ENCODE data around the gene ACER1. TPM values are rescaled to one million over a fixed set of nuclear protein-coding genes. Genes with fewer than 3 reads are reported as not detected.

The ACER1 gene
- total and polyA plus RNA-seq, 2 of the 13 experiments (the other 11 are each of a cell fraction or from before 2014, with no cell fraction given): not detected

- intact Hi-C loops (cut with micrococcal nuclease; ENCODE audit: unreplicated experiment) (no loop called here), in situ Hi-C loops (cut with HindIII; ENCODE audit: extremely low pct_ligation_motif_present, low pct_unique_long_range_greater_than_20kb) (no loop called here)
- ATAC-seq: no peak
- H4K20me1 ChIP-seq (ENCODE audit: insufficient read depth, low read length): peaks cover 7% of the 10 kb centered on the region; the same call in 1 of the 2 replicates
- H3K4me2 ChIP-seq (ENCODE audit: low read depth, low read length): no peak overlapping the region
- ChIA-PET CTCF (ENCODE audit: low intra/inter-chr PET ratio, low total read pairs) (no interaction called here), POLR2A (no interaction called here)
- no peaks in the 10 kb centered on the region for H3K4me1 ChIP-seq (ENCODE audit: insufficient read depth, low read length)
- H3K27me3 ChIP-seq (ENCODE audit: control insufficient read depth in 1 of 2, insufficient read depth in 2 of 2, low read length in 2 of 2): no peaks in the 10 kb centered on the region
- FAIRE-seq: no peak
- no peak overlapping the region for H3K4me3 ChIP-seq (replicated peaks in 1 of 3; ENCODE audit: insufficient read depth in 1 of 3, low read depth in 2 of 3, low read length in 3 of 3)
- H3K9me3 ChIP-seq (ENCODE audit: low read length): no peaks in the 10 kb centered on the region
- no TSS peak for BruUV-seq (replicated peaks)
- WGBS (ENCODE audit: low lambda C conversion rate): 99% methylated on average over 14 of the region's 15 CpGs
- peaks cover 38% of the 10 kb centered on the region for H3K79me2 ChIP-seq (ENCODE audit: insufficient read depth, low read length)
- peaks cover 25 to 68% of the 10 kb centered on the region in 2 experiments; a peak in 4 of 5 replicates for H3K36me3 ChIP-seq (replicated peaks in 1 of 2; ENCODE audit: control insufficient read depth in 1 of 2, insufficient read depth in 2 of 2, low read length in 2 of 2)
- H3K9ac ChIP-seq (ENCODE audit: insufficient read depth, low read depth, low read length): no peak overlapping the region
- H3K27ac ChIP-seq (ENCODE audit: extremely low read length, insufficient read depth, low read length): no peak overlapping the region
- no peak for TF ChIP-seq MED1 (CRISPR knock-in tag; IDR thresholded peaks at IDR 0.05)
- no peak for TF ChIP-seq ZNF563 (CRISPR knock-in tag; IDR thresholded peaks at IDR 0.05)
- TF ChIP-seq ZNF629 (CRISPR knock-in tag; conservative IDR thresholded peaks at IDR 0.05): peak; percentile 79
- no peak for DNase-seq (ENCODE audit: low spot score)
- H2AFZ ChIP-seq (ENCODE audit: low read length): no peak overlapping the region
These were observed 74.5 kb downstream of the ACER1 start for GRCh38 chr19:6258812-6259311.

Other genes starting within 250 kb of the ACER1 start
- gene RFX2, start 223.1 kb downstream of the ACER1 start, total RNA-seq (2016; rRNA removed; fragmentation: Illumina TruSeq; extraction: Trizol): 1.3 and 2.8 TPM in 2 replicates
- gene RFX2, start 223.1 kb downstream of the ACER1 start, polyA plus RNA-seq (2011; rRNA removed): 2.4 and 3.3 TPM in 2 replicates
- gene ACSBG2, start 197.9 kb downstream of the ACER1 start, total RNA-seq (2016; rRNA removed; fragmentation: Illumina TruSeq; extraction: Trizol): not detected in 2 replicates
- gene ACSBG2, start 197.9 kb downstream of the ACER1 start, polyA plus RNA-seq (2011; rRNA removed): not detected in 2 replicates
- gene MLLT1, start 53.6 kb downstream of the ACER1 start, total RNA-seq (2016; rRNA removed; fragmentation: Illumina TruSeq; extraction: Trizol): 11.6 and 12.2 TPM in 2 replicates
- 11.7 and 12.7 TPM in 2 replicates for gene MLLT1, start 53.6 kb downstream of the ACER1 start, polyA plus RNA-seq (2011; rRNA removed)
- 45.3 and 46.6 TPM in 2 replicates for gene CLPP, start 27.9 kb upstream of the ACER1 start, total RNA-seq (2016; rRNA removed; fragmentation: Illumina TruSeq; extraction: Trizol)
- 68.4 and 72.3 TPM in 2 replicates for gene CLPP, start 27.9 kb upstream of the ACER1 start, polyA plus RNA-seq (2011; rRNA removed)
- 45.9 and 48.3 TPM in 2 replicates for gene ALKBH7, start 39.2 kb upstream of the ACER1 start, total RNA-seq (2016; rRNA removed; fragmentation: Illumina TruSeq; extraction: Trizol)
- 29.6 and 36.8 TPM in 2 replicates for gene ALKBH7, start 39.2 kb upstream of the ACER1 start, polyA plus RNA-seq (2011; rRNA removed)
- 0.95 and 1.1 TPM in 2 replicates for gene PSPN, start 42.3 kb upstream of the ACER1 start, total RNA-seq (2016; rRNA removed; fragmentation: Illumina TruSeq; extraction: Trizol)
- gene PSPN, start 42.3 kb upstream of the ACER1 start, polyA plus RNA-seq (2011; rRNA removed): 0.69 and 0.98 TPM in 2 replicates
- gene GTF2F1, start 59.6 kb upstream of the ACER1 start, total RNA-seq (2016; rRNA removed; fragmentation: Illumina TruSeq; extraction: Trizol): 30.7 and 34.1 TPM in 2 replicates
- 26.0 and 27.8 TPM in 2 replicates for gene GTF2F1, start 59.6 kb upstream of the ACER1 start, polyA plus RNA-seq (2011; rRNA removed)
- gene KHSRP, start 91.2 kb upstream of the ACER1 start, total RNA-seq (2016; rRNA removed; fragmentation: Illumina TruSeq; extraction: Trizol): 129 and 160 TPM in 2 replicates
- 72.1 and 80.8 TPM in 2 replicates for gene KHSRP, start 91.2 kb upstream of the ACER1 start, polyA plus RNA-seq (2011; rRNA removed)
- gene SLC25A41, start 100.2 kb upstream of the ACER1 start, total RNA-seq (2016; rRNA removed; fragmentation: Illumina TruSeq; extraction: Trizol): 0.32 and 0.33 TPM in 2 replicates
- 0.95 and 1.9 TPM in 2 replicates for gene SLC25A41, start 100.2 kb upstream of the ACER1 start, polyA plus RNA-seq (2011; rRNA removed)
- gene SLC25A23, start 126.2 kb upstream of the ACER1 start, total RNA-seq (2016; rRNA removed; fragmentation: Illumina TruSeq; extraction: Trizol): 15.2 and 16.5 TPM in 2 replicates
- gene SLC25A23, start 126.2 kb upstream of the ACER1 start, polyA plus RNA-seq (2011; rRNA removed): 12.4 and 13.2 TPM in 2 replicates
- gene CRB3, start 130.7 kb upstream of the ACER1 start, total RNA-seq (2016; rRNA removed; fragmentation: Illumina TruSeq; extraction: Trizol): 21.9 and 25.6 TPM in 2 replicates
- gene CRB3, start 130.7 kb upstream of the ACER1 start, polyA plus RNA-seq (2011; rRNA removed): 10.6 and 12.5 TPM in 2 replicates
- 0.04 TPM in 1 of 2 replicates, not detected in the other for gene DENND1C, start 148.2 kb upstream of the ACER1 start, total RNA-seq (2016; rRNA removed; fragmentation: Illumina TruSeq; extraction: Trizol)
- 0.73 and 0.90 TPM in 2 replicates for gene DENND1C, start 148.2 kb upstream of the ACER1 start, polyA plus RNA-seq (2011; rRNA removed)
- not detected in 2 replicates for gene TUBB4A, start 168.7 kb upstream of the ACER1 start, total RNA-seq (2016; rRNA removed; fragmentation: Illumina TruSeq; extraction: Trizol)
- 0.21 TPM in 1 of 2 replicates, not detected in the other for gene TUBB4A, start 168.7 kb upstream of the ACER1 start, polyA plus RNA-seq (2011; rRNA removed)
- gene TNFSF9, start 197.4 kb upstream of the ACER1 start, total RNA-seq (2016; rRNA removed; fragmentation: Illumina TruSeq; extraction: Trizol): 0.20 and 1.0 TPM in 2 replicates
- gene TNFSF9, start 197.4 kb upstream of the ACER1 start, polyA plus RNA-seq (2011; rRNA removed): 1.5 and 1.8 TPM in 2 replicates